ENCODE measurements around the gene TSPAN33. TPM values are rescaled to one million over a fixed set of nuclear protein-coding genes. Genes with fewer than 3 reads are reported as not detected.

The TSPAN33 gene
- total and polyA plus RNA-seq, 2 of the 13 experiments (the other 11 are each of a cell fraction or from before 2014, with no cell fraction given): 15.3 to 16.5 TPM

DNA sequence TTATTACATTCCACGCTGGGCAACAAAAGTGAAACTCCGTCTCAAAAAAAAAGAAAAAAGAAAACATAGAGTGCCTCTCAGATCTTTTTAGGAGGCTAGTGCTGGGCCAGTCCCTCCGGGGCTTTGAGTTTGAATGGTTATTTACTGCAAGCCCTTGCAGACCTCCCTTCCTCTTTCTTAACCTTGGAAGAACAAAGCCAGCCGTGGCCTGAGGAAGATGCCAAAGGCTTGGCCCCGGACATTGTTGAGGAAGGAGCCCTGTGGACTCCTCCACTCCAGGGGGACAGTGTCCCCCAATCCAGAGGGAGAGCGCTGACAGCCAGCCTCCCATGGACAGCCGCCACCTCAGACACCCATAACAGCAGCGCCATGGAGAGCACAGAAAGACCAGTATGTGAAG, 5.0 kb downstream of the TSPAN33 start:
- H3K36me3 ChIP-seq (replicated peaks in 1 of 2; ENCODE audit: control insufficient read depth in 1 of 2, insufficient read depth in 2 of 2, low read length in 2 of 2): no peaks in the 10 kb centered on the region
- H3K4me2 ChIP-seq (ENCODE audit: low read depth, low read length): no peak overlapping the region
- no peak overlapping the region for H3K9ac ChIP-seq (ENCODE audit: insufficient read depth, low read depth, low read length)
- no peaks in the 10 kb centered on the region for H4K20me1 ChIP-seq (ENCODE audit: insufficient read depth, low read length)
- FAIRE-seq (no peak), ATAC-seq (no peak), DNase-seq (ENCODE audit: low spot score) (no peak)
- ChIA-PET POLR2A (no interaction called here), CTCF (ENCODE audit: low intra/inter-chr PET ratio, low total read pairs) (no interaction called here)
- in situ Hi-C loops (cut with HindIII; ENCODE audit: extremely low pct_ligation_motif_present, low pct_unique_long_range_greater_than_20kb): no loop called here
- H3K4me1 ChIP-seq (ENCODE audit: insufficient read depth, low read length): peaks cover 26% of the 10 kb centered on the region
- no peak overlapping the region for H3K27ac ChIP-seq (ENCODE audit: extremely low read length, insufficient read depth, low read length)
- no peaks in the 10 kb centered on the region for H3K9me3 ChIP-seq (ENCODE audit: low read length)
- WGBS (ENCODE audit: low lambda C conversion rate): 97% methylated on average over 4 of the region's 8 CpGs
- no peak overlapping the region for H3K4me3 ChIP-seq (replicated peaks in 1 of 3; ENCODE audit: insufficient read depth in 1 of 3, low read depth in 2 of 3, low read length in 3 of 3)
- no TSS peak for BruUV-seq (replicated peaks)
- intact Hi-C loops (cut with micrococcal nuclease; ENCODE audit: unreplicated experiment): no loop called here
- H3K79me2 ChIP-seq (ENCODE audit: insufficient read depth, low read length): no peaks in the 10 kb centered on the region
- H2AFZ ChIP-seq (ENCODE audit: low read length): no peak overlapping the region
- H3K27me3 ChIP-seq (ENCODE audit: control insufficient read depth in 1 of 2, insufficient read depth in 2 of 2, low read length in 2 of 2): no peaks in the 10 kb centered on the region
- TF ChIP-seq SPEN (CRISPR knock-in tag; IDR thresholded peaks at IDR 0.05; ENCODE audit: low read depth): no peak
- no peak for TF ChIP-seq SP5 (CRISPR knock-in tag; IDR thresholded peaks at IDR 0.05; ENCODE audit: borderline replicate concordance, low read depth)
- no peak for TF ChIP-seq HNRNPH1 (optimal IDR thresholded peaks at IDR 0.05; ENCODE audit: low read depth, low read length)
- no peak for TF ChIP-seq NFYC (CRISPR knock-in tag; IDR thresholded peaks at IDR 0.05)
- TF ChIP-seq, protein P1, sequence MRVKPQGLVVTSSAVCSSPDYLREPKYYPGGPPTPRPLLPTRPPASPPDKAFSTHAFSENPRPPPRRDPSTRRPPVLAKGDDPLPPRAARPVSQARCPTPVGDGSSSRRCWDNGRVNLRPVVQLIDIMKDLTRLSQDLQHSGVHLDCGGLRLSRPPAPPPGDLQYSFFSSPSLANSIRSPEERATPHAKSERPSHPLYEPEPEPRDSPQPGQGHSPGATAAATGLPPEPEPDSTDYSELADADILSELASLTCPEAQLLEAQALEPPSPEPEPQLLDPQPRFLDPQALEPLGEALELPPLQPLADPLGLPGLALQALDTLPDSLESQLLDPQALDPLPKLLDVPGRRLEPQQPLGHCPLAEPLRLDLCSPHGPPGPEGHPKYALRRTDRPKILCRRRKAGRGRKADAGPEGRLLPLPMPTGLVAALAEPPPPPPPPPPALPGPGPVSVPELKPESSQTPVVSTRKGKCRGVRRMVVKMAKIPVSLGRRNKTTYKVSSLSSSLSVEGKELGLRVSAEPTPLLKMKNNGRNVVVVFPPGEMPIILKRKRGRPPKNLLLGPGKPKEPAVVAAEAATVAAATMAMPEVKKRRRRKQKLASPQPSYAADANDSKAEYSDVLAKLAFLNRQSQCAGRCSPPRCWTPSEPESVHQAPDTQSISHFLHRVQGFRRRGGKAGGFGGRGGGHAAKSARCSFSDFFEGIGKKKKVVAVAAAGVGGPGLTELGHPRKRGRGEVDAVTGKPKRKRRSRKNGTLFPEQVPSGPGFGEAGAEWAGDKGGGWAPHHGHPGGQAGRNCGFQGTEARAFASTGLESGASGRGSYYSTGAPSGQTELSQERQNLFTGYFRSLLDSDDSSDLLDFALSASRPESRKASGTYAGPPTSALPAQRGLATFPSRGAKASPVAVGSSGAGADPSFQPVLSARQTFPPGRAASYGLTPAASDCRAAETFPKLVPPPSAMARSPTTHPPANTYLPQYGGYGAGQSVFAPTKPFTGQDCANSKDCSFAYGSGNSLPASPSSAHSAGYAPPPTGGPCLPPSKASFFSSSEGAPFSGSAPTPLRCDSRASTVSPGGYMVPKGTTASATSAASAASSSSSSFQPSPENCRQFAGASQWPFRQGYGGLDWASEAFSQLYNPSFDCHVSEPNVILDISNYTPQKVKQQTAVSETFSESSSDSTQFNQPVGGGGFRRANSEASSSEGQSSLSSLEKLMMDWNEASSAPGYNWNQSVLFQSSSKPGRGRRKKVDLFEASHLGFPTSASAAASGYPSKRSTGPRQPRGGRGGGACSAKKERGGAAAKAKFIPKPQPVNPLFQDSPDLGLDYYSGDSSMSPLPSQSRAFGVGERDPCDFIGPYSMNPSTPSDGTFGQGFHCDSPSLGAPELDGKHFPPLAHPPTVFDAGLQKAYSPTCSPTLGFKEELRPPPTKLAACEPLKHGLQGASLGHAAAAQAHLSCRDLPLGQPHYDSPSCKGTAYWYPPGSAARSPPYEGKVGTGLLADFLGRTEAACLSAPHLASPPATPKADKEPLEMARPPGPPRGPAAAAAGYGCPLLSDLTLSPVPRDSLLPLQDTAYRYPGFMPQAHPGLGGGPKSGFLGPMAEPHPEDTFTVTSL (CRISPR knock-in tag; IDR thresholded peaks at IDR 0.05; ENCODE audit: borderline replicate concordance): no peak
- TF ChIP-seq YY1 (IDR thresholded peaks at IDR 0.05; ENCODE audit: insufficient read depth, insufficient replicate concordance, low read depth, low read length): no peak
- TF ChIP-seq SIN3B (IDR thresholded peaks at IDR 0.05; ENCODE audit: low read length): no peak
- TF ChIP-seq MBNL3 (CRISPR knock-in tag; conservative IDR thresholded peaks at IDR 0.05): no peak
- TF ChIP-seq, protein P2, sequence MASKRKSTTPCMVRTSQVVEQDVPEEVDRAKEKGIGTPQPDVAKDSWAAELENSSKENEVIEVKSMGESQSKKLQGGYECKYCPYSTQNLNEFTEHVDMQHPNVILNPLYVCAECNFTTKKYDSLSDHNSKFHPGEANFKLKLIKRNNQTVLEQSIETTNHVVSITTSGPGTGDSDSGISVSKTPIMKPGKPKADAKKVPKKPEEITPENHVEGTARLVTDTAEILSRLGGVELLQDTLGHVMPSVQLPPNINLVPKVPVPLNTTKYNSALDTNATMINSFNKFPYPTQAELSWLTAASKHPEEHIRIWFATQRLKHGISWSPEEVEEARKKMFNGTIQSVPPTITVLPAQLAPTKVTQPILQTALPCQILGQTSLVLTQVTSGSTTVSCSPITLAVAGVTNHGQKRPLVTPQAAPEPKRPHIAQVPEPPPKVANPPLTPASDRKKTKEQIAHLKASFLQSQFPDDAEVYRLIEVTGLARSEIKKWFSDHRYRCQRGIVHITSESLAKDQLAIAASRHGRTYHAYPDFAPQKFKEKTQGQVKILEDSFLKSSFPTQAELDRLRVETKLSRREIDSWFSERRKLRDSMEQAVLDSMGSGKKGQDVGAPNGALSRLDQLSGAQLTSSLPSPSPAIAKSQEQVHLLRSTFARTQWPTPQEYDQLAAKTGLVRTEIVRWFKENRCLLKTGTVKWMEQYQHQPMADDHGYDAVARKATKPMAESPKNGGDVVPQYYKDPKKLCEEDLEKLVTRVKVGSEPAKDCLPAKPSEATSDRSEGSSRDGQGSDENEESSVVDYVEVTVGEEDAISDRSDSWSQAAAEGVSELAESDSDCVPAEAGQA (IDR thresholded peaks at IDR 0.05; ENCODE audit: low read depth): no peak
- TF ChIP-seq, protein P2 (CRISPR knock-in tag; IDR thresholded peaks at IDR 0.05; ENCODE audit: borderline replicate concordance): no peak
- no peak for TF ChIP-seq ZSCAN30 (CRISPR knock-in tag; IDR thresholded peaks at IDR 0.05)
- TF ChIP-seq ARID2 (CRISPR knock-in tag; IDR thresholded peaks at IDR 0.05; ENCODE audit: borderline replicate concordance): no peak
- no peak for TF ChIP-seq XBP1 (CRISPR knock-in tag; IDR thresholded peaks at IDR 0.05)
- TF ChIP-seq ZSCAN9 (CRISPR knock-in tag; IDR thresholded peaks at IDR 0.05; ENCODE audit: borderline replicate concordance): no peak
- no peak for TF ChIP-seq ZNF335 (CRISPR knock-in tag; IDR thresholded peaks at IDR 0.05)

Data from HepG2 (cell line).